K562 (cell line): ENCODE results near the gene CCR5AS.

Source experiments
- ATAC-seq: fragments of 200-7000 bp; cut with Tn5 transposase; 3 replicates; pipeline ENCODE4 v1.9.1; 2020; ENCODE audit warnings: moderate library complexity
- BruUV-seq: library from RNA; stranded (reverse); fragments of 400-500 nt; replicated peaks from 2 replicates; lab custom pipeline; 2021; lab: Mats Ljungman, UMichigan
- CTCF ChIA-PET: fragments of 300-600 bp; formaldehyde crosslinking; extraction: SDS; loops from one replicate; lab custom pipeline; 2021; ENCODE audit warnings: low intra/inter-chr PET ratio; lab: Yijun Ruan, JAX
- POLR2A ChIA-PET: fragments of 300-600, 350-650 bp; sonication (Branson Sonifier 250); formaldehyde crosslinking; extraction: SDS; loops from one replicate; lab custom pipeline; 2021; ENCODE audit warnings: antibody characterized with exemption, inconsistent platforms; lab: Yijun Ruan, JAX
- DNase-seq, 4 experiments: peaks; one replicate each; pipeline versions ENCODE4 v3.0.0 to v3.0.0-alpha.2; 2011 to 2018; ENCODE audit warnings: low spot score in 3 of 4, mixed read lengths in 3 of 4; ENCODE audit errors: extremely low read depth in 1 of 4
- FAIRE-seq: peaks from 2 replicates; lab custom pipeline; 2011; peaks lifted over from hg19 to GRCh38; lab: Jason Lieb, UNC
- H2AFZ ChIP-seq: 2 replicates; pipeline ENCODE4 v1.6.0; 2011; ENCODE audit warnings: low read depth, low read length, control low read depth, inconsistent platforms
- H3K27ac ChIP-seq: fragments of 200-600 bp; 3 replicates; pipeline ENCODE4 v1.8.0; 2011; ENCODE audit warnings: low read depth, mild to moderate bottlenecking, control low read depth, inconsistent platforms, low read length, moderate library complexity, mixed read lengths; ENCODE audit errors: extremely low read depth
- H3K27me3 ChIP-seq, 2 experiments: fragments of 300-600 bp in 1 of 2; 2 replicates in 1 of 2; 3 replicates in 1 of 2; pipeline versions ENCODE4 v1.6.0 to v1.8.0; 2011; ENCODE audit warnings: inconsistent platforms in 2 of 2, low read length in 2 of 2, mild to moderate bottlenecking in 1 of 2, mixed read lengths in 1 of 2, moderate library complexity in 1 of 2; ENCODE audit not compliant: control insufficient read depth in 2 of 2, insufficient read depth in 2 of 2
- H3K36me3 ChIP-seq: fragments of 300-600 bp; 3 replicates; pipeline ENCODE4 v1.8.0; 2011; ENCODE audit warnings: mild to moderate bottlenecking, low read length, inconsistent platforms; ENCODE audit not compliant: control insufficient read depth, insufficient read depth
- H3K4me1 ChIP-seq, 2 experiments: fragments of 200-600 bp in 1 of 2; replicated peaks in 1 of 2; 2 replicates in 1 of 2; 3 replicates in 1 of 2; pipeline versions ENCODE4 v1.5.1 to v1.8.0; 2011; ENCODE audit warnings: inconsistent platforms in 2 of 2, low read length in 2 of 2, mild to moderate bottlenecking in 1 of 2, mixed read lengths in 1 of 2, moderate library complexity in 1 of 2; ENCODE audit not compliant: control insufficient read depth in 2 of 2, insufficient read depth in 2 of 2
- H3K4me2 ChIP-seq: 2 replicates; pipeline ENCODE4 v1.6.1; 2011; ENCODE audit warnings: low read length, control low read depth, inconsistent platforms, mixed read lengths; ENCODE audit not compliant: insufficient read depth
- H3K4me3 ChIP-seq: fragments of 200-600 bp; sonication (generic), shearing (Covaris generic); 2 replicates; pipeline ENCODE4 v1.5.1; 2016; ENCODE audit warnings: control low read depth, inconsistent platforms
- H3K79me2 ChIP-seq: fragments of 200-600 bp; 3 replicates; pipeline ENCODE4 v1.8.0; 2011; ENCODE audit warnings: low read length, inconsistent platforms; ENCODE audit not compliant: control insufficient read depth, insufficient read depth
- H3K9ac ChIP-seq, 2 experiments: 2 replicates each; pipeline versions ENCODE4 v1.6.0 to v1.6.1; 2011; ENCODE audit warnings: low read depth in 2 of 2, low read length in 2 of 2, control low read depth in 1 of 2, inconsistent platforms in 1 of 2, mild to moderate bottlenecking in 1 of 2, mixed read lengths in 1 of 2; ENCODE audit not compliant: insufficient read depth in 1 of 2
- H3K9me1 ChIP-seq: one replicate; pipeline ENCODE4 v1.6.0; 2011; ENCODE audit warnings: inconsistent platforms, mild to moderate bottlenecking, low read length, moderate library complexity; ENCODE audit not compliant: control insufficient read depth, insufficient read depth
- H3K9me3 ChIP-seq: replicated peaks from 2 replicates; pipeline ENCODE4 v1.5.1; 2011; ENCODE audit warnings: low read depth, low read length, inconsistent platforms; ENCODE audit not compliant: control insufficient read depth, insufficient read depth
- H4K20me1 ChIP-seq: replicated peaks from 2 replicates; pipeline ENCODE4 v1.6.1; 2011; ENCODE audit warnings: low read length, inconsistent platforms, mixed read lengths; ENCODE audit not compliant: control insufficient read depth, insufficient read depth
- C11orf30 ChIP-seq: fragments of 450-650 bp; IDR thresholded peaks from 2 replicates; pipeline ENCODE4 v1.6.1; 2016; ENCODE audit warnings: low read depth, mild to moderate bottlenecking
- DEAF1 ChIP-seq: fragments of 450-650 bp; formaldehyde crosslinking; IDR thresholded peaks from 2 replicates; pipeline ENCODE4 v1.4.0; 2020; ENCODE audit warnings: mild to moderate bottlenecking, moderate library complexity
- ETS2 ChIP-seq: IDR thresholded peaks from 2 replicates; pipeline ENCODE4 v1.6.1; 2016; ENCODE audit warnings: borderline replicate concordance, missing genetic modification characterization, mild to moderate bottlenecking, moderate library complexity, missing compliant biosample characterization; ENCODE audit not compliant: poor library complexity, severe bottlenecking
- ETV5 ChIP-seq: sonication (generic); formaldehyde crosslinking; IDR thresholded peaks from 2 replicates; pipeline ENCODE4 v1.4.0; 2020; ENCODE audit warnings: low read depth, mild to moderate bottlenecking, missing genetic modification reagents
- HNRNPLL ChIP-seq: fragments of 200-400 bp; formaldehyde crosslinking; IDR thresholded peaks from 2 replicates; pipeline ENCODE4 v1.6.1; 2017; ENCODE audit warnings: low read length, low read depth, mild to moderate bottlenecking; ENCODE audit not compliant: poor library complexity, severe bottlenecking
- MAFG ChIP-seq: fragments of 450-650 bp; conservative IDR thresholded peaks from 2 replicates; pipeline ENCODE4 v1.6.1; 2016; ENCODE audit warnings: missing genetic modification characterization, missing compliant biosample characterization
- MBD2 ChIP-seq: sonication (generic); IDR thresholded peaks from 2 replicates; pipeline ENCODE4 v1.6.1; 2016; ENCODE audit warnings: low read depth, borderline replicate concordance
- PCBP2 ChIP-seq: fragments of 200-400 bp; formaldehyde crosslinking; IDR thresholded peaks from 2 replicates; pipeline ENCODE4 v1.6.1; 2018; ENCODE audit warnings: low read length, low read depth, mild to moderate bottlenecking, moderate library complexity; ENCODE audit not compliant: poor library complexity, severe bottlenecking
- PTBP1 ChIP-seq: fragments of 200-400 bp; formaldehyde crosslinking; IDR thresholded peaks from 2 replicates; pipeline ENCODE4 v1.6.1; 2017; ENCODE audit warnings: low read depth, low read length
- ZKSCAN1 ChIP-seq: fragments of 150-350 bp; IDR thresholded peaks from 2 replicates; pipeline ENCODE4 v1.6.1; 2016; ENCODE audit warnings: low read depth, low read length
- ZNF124 ChIP-seq: sonication (generic); formaldehyde crosslinking; IDR thresholded peaks from 2 replicates; pipeline ENCODE4 v1.8.1; 2022; ENCODE audit warnings: missing genetic modification reagents
- ZNF316 ChIP-seq: fragments of 450-650 bp; IDR thresholded peaks from 2 replicates; pipeline ENCODE4 v1.6.1; 2016
- WGBS: fragments of 100-300 bp; shearing (Covaris generic); methylation state at CpG from one replicate; pipeline ENCODE4 v1.1.6; 2016; ENCODE audit warnings: low coverage, mixed read lengths; ENCODE audit not compliant: insufficient coverage; ENCODE audit errors: missing lambda C conversion rate; 5-methylcytosine and 5-hydroxymethylcytosine counted together
- in situ Hi-C: fragments of 300-500 bp; cut with MboI; formaldehyde crosslinking; loops from 4 replicates; pipeline ENCODE4 v1.15.0; 2018; ENCODE audit warnings: inconsistent platforms, mixed read lengths
- intact Hi-C: fragments of 100-400 bp; cut with micrococcal nuclease; formaldehyde crosslinking; loops from 2 replicates; pipeline ENCODE4 v1.14.2; 2022

CCR5AS gene

DNA sequence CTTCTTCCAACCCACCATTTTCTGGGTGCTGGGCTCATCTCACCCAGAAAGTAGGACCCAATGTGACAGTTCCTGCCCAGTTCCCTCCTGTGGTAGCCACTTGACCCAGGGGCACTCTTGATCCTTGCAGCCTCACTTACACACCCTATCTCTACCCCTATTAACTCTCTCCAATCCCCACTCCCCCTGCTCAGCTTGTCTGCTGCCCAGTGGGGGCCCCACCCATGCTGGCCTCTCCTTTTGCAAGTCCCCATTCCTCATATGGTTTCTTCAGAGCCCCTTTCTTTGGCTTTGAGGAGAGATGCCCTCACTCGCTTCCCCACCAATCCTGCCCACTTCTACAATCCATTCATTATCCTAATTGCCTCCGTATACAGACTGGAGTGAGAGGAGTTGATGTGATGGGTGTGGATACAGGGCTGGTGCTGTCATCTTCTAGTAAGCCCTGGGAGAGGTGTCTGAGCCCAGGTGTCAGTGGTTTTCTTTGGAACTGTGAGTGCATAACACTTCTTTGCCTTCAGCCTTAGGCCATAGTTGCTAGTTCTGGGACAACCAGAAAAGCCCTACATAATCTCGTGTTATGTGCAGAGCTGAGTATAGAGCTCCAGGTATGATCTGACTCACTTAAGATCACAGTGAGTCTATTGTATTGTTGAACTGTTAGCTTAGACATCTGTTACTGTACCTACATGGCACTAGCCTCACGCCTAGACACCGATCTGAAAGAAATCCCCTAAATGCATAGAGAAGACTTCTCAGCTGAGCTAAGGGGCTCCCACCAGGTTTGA is 40.9 kb downstream of the CCR5AS start (continued):
- TF ChIP-seq HNRNPLL (no peak), ETV5 (CRISPR knock-in tag) (no peak), ZKSCAN1 (no peak), ETS2 (tag) (no peak), ZNF124 (CRISPR knock-in tag) (no peak), PCBP2 (no peak), DEAF1 (no peak), PTBP1 (no peak)

- no peaks in the 10 kb centered on the region for H3K9me1 ChIP-seq
Observed at GRCh38 chr3:46365041-46365440, 41.8 kb downstream of the CCR5AS start.

More at GRCh38 chr3:46365041-46365440, 41.8 kb downstream of the CCR5AS start:
- Histone ChIP-seq H3K27ac (no peak overlapping the region), H3K27me3 (peaks cover 23 to 49% of the 10 kb centered on the region in 2 experiments), H3K4me3 (no peak overlapping the region), H3K79me2 (no peaks in the 10 kb centered on the region), H3K36me3 (no peaks in the 10 kb centered on the region), H3K9me3 (no peaks in the 10 kb centered on the region), H3K9ac (no peak overlapping the region), H3K4me1 (no peaks in the 10 kb centered on the region)
- ATAC-seq (no peak), FAIRE-seq (no peak)
- WGBS = 2% methylated on average over 4 of the region's 4 CpGs
- intact Hi-C loops = loop anchor here (5.0 kb wide), 1 partner anchor 153 kb away; no protein-coding TSS in a partner anchor
- POLR2A ChIA-PET = interaction anchor here (1.0 kb wide), 1 partner anchor 18 kb away, joined by 3 read pairs; no protein-coding TSS in a partner anchor
- peak; percentile 54 for TF ChIP-seq ZNF316
- TF ChIP-seq C11orf30 = peak; percentile 32; the same call in 1 of the 2 replicates
- TF ChIP-seq MBD2 = no peak
- TF ChIP-seq MAFG (tag) = 0 out of 2 replicates have a peak, but pooled peaks have one; percentile 20
- TF ChIP-seq, all 486 proteins: peak for 3
- BruUV-seq = no TSS peak
- no peak for DNase-seq
- CTCF ChIA-PET = no interaction called here
- no peak overlapping the region for H2AFZ ChIP-seq
- in situ Hi-C loops = no loop called here
- no peak overlapping the region for H3K4me2 ChIP-seq
- H4K20me1 ChIP-seq = no peaks in the 10 kb centered on the region
